HG02884 (cell line): ENCODE results near the gene RABL6.
"Not testable (repeated sequence)": the region's sequence is repeated elsewhere in the genome, so short reads cannot be mapped to it uniquely, and the experiment has no call there.

Source experiments
- ATAC-seq: cut with Tn5 transposase; IDR thresholded peaks from one replicate; pipeline ENCODE4 v1.9.1; 2021; ENCODE audit warnings: mild to moderate bottlenecking, moderate library complexity; ENCODE audit not compliant: unreplicated experiment

Gene RABL6, protein sequence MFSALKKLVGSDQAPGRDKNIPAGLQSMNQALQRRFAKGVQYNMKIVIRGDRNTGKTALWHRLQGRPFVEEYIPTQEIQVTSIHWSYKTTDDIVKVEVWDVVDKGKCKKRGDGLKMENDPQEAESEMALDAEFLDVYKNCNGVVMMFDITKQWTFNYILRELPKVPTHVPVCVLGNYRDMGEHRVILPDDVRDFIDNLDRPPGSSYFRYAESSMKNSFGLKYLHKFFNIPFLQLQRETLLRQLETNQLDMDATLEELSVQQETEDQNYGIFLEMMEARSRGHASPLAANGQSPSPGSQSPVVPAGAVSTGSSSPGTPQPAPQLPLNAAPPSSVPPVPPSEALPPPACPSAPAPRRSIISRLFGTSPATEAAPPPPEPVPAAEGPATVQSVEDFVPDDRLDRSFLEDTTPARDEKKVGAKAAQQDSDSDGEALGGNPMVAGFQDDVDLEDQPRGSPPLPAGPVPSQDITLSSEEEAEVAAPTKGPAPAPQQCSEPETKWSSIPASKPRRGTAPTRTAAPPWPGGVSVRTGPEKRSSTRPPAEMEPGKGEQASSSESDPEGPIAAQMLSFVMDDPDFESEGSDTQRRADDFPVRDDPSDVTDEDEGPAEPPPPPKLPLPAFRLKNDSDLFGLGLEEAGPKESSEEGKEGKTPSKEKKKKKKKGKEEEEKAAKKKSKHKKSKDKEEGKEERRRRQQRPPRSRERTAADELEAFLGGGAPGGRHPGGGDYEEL

DNA sequence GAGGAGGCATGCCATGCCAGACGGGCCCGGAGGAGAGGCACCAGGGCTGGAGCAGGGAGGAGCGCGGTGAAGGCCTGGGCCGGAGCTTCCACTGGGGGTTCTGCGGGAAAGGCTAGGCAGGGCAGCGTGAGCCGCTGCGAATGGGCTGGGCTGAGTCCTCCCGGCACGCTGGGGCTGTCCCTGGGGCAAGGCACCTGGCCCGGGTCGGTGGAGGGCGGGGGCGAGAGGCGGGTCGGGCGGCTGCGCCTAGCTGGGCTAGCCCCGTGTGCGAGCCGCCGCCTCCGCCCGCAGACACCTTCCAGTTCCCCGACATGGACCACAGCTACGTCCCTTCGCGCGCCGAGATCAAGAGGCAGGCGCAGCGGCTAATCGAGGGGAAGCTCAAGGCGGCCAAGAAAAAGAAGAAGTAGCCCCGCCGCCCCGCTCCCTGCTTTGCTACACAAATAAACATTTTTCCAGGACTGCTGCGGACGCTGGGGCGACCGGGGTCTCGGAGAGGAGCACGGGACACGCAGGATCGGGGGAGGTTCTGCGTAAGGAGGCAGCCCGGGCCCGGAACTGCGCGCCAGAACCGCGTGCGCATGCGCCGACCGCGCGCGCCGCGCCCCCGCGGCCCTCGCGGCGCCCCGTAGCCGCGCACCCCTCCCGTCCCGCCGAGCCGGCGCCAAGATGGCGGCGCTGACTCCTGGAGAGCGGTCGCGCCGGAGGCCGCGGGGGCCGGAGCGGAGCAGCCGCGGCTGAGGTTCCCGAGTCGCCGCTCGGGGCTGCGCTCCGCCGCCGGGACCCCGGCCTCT is at the start of gene RABL6:
TSS of gene RABL6 (plus strand) at position 668 of the 794 bp plus-strand sequence. CDS start 249 bp downstream, outside the sequence.
- peak; percentile 64 for ATAC-seq

DNA sequence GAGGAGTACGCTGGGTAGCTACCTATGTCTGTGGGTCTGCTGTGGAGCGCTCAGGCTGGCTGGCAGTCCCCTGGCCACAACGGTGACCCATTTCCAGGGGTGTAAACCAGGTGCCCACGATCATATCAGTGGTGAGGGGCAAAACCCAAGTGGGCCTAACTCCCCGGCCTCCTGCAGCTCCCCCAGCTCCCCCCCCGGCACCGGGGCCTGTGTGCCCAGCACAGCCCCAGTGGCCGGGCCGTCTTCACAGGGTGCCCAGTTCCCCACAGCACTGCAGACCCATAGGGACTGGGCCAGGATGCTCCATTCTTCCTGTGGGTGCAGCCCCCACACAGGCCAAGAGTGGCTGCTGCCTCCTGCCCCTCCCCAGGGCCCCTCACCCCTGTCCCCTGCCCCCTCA is 48.7 kb upstream of the RABL6 start:
- no peak for ATAC-seq

DNA sequence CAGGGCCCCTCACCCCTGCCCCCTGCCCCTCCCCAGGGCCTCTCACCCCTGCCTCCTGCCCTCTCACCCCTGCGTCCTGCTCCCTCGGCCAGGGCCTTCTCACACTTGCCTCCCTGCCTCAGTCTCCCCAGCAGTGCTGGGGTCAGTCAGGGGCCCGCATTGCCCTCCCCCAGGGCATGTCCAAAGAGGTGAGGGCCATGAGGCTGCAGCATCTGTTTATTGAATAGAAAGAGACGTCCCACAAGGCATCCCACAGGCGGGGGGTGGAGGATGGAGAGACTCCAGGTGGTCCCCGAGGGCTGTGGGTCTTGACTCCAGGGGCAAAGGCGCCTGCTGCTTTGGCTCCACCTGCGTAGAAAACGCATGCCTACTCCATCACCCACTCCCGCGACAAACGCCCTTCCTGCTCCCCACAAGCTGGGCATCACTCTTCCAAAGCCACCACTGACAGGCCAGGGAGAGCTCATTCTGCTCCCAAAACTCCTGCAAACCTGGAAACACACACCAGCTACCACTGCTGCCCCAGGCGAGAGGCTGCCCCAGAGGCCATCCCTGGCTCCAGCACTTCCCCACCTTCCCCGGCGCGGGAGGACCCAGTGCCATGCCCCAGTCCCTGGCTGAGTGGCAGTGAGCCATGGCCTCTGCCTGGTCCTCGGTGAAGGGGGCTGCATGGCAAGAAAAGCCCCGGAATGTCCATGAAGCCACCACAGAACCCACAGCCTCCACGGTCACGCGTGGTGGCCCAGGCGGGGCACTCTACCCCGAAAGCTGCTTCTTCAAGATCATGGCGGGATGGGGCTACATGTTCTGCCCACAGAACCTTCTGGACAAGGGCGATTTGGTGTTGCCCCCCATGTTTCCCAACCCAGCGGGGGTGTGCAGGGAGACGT is 48.1 kb upstream of the RABL6 start:
- no peak for ATAC-seq

DNA sequence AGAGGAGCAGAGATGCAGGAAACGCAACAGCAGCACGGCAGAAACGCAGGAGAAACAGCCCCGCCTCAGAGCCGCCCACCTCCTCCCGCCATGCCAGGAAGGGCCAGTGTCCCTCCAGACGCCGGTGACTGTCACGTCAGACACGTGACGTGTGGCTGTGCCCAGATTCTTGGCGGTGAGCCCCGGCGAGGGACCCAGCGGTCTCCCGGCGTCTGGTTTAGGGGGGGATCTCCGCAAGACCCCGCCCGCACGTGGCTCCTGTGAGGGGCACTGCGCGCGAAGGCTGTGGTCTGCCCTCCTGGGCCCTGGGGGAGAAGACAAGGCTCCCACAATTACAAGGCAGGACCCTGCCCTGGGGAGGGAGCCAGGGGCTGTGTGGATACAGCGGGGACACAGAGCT is 47.3 kb upstream of the RABL6 start:
- ATAC-seq: no peak

DNA sequence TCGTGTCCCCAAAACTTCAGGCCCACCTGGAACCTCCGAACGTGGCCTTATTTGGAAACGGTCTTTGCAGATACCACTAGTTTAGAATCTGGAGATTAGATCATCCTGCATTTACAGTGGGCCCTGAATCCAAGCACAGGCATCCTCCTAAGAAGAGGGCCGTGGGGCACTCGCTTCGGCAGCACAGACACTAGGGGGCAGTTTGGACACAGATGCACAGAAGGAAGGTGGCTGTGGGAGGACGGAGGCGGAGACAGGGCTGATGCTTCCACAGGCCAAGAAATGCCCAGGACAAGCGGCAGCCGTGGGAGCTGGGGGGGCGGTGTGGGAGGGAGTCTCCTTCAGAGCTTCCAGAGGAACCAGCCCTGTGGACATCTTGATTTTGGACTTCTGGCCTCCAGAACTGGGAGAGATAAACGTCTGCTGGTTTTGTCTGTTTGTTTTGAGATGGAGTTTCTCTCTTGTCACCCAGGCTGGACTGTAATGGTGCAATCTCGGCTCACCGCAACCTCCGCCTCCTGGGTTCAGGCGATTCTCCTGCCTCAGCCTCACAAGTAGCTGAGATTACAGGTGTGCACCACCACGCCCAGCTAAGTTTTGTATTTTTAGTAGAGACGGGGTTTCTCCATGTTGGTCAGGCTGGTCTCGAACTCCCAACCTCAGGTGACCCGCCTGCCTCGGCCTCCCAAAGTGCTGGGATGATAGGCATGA is 46.8 kb upstream of the RABL6 start:
- not testable (repeated sequence) for ATAC-seq

DNA sequence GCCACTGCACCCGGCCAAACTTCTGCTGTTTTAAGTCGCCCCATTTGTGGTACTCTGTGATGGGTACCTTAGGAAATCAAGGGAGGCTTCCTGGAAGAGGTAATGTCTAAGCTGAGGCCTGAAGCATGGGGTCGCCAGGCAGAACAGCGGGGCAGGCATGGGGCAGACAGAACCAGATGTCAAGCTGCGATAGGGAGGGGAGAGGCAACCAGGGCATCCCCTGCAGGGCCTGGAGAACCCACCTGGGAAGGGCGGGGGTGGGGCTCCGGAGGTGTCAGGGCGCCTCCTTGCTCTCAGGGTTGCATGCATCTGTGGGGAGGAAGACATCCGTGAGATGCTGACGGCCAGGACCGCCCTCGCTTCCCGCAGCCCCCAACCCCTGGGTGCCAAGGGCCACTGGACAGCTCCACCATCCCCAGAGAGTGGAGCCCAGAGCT is 46.2 kb upstream of the RABL6 start:
- ATAC-seq: no peak

DNA sequence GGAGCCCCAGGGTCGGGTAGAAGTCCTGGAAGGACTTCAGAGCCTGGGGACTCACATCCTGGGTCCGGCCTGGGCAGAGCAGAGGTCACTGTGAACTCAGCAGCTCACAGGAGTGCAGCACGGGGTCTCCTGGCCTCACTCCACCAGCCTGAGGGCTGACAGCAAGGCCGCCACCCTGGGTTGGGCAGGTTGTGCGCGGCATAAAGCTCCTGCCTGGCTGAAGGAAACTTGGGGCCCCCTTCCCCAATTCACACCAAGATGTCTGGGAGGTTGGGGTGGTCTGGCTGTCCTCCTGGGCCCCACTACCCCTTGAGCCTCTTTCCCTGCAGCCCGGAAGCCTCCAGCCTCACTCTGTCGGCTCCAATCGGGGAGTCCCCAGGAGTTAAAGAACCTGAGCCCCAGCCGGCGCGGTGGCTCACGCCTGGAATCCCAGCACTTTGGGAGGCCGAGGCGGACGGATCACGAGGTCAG is 45.5 kb upstream of the RABL6 start:
- ATAC-seq: no peak

DNA sequence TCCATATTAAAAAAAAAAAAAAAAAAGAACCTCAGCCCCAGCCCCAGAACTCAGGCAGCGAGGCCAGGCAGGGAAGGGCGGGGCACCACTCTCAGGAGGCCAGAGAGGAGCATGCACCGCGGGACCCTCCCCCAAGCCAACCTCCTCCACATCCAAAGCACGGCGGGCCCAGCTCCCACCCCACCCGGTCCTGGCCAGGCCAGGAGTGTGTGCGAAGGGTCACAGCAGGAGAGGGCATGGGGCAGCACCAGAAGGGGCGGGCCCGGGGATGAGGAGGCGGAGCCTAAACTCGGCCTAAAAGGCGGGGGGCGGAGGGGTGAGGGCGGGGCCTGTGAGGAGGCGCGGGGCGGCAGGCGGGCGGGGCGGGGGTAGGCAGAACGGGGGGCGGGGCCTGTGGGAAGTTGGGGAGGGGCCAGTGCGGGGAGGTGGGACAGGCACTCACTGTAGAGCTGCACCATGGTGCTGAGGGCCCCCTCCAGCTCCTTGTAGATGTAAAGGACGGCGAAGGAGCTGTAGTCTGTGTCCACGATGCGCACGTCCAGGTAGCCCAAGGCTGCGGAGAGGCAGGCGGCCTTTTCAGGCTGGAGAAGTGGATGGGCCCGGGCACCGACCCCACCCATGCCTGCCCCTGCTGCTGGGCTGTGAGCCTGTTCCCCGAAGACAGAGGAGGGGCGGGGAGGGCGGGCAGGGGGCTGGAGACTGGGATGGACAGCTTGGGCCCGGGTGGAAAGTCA is 44.7 kb upstream of the RABL6 start:
- ATAC-seq: no peak

DNA sequence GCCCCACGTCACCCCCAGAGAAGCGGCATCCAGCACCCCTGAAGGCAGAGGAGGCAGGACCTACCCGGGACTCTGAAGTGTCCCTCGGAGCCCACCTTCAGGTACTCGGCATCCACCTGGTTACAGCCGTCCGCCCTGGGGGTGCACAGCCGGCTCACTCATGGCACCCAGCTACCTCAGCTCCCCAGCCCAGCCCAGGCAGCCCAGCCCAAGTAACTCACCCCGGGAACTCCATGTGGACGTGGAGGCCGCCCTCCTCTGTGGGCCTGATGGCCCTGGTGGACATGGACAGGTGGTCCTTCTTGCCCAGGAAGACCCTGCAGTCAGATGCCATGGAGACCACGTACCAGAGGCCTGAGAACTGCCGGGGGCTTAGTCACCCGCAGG is 44.1 kb upstream of the RABL6 start:
- ATAC-seq: no peak

DNA sequence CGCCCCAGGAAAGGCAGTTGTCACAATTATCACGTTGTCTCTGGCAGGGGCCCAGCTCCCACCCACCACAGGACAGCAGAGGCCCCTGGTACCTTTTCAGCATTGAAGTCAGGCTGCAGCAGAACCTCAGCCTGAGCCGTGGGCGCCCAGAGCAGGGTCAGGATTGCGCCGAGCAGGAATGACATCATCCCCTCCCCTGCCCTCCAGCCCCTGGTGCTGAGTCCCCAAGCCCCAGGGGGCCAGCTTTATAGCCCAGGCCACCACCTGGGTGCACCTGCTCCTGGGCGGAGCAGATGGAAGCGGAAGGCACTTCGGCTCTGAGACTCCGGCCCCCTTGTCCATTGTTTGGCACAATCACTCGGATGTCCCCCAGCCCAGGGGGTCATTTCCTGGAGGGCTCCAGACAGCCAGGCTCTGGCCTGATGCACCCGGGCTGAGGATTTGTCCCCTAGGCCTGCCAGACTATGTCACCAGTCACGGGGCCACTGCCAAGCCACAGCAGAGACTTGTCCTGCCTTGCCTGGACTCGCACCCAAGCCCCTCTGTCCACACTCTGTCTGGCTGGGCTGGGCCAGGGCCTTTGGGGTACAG is 43.4 kb upstream of the RABL6 start, which contains the start of gene LCN15:
TSS of gene LCN15 (minus strand) at position 218 of the 591 bp plus-strand sequence. CDS start at position 188, 30 bp downstream.
- ATAC-seq: no peak

DNA sequence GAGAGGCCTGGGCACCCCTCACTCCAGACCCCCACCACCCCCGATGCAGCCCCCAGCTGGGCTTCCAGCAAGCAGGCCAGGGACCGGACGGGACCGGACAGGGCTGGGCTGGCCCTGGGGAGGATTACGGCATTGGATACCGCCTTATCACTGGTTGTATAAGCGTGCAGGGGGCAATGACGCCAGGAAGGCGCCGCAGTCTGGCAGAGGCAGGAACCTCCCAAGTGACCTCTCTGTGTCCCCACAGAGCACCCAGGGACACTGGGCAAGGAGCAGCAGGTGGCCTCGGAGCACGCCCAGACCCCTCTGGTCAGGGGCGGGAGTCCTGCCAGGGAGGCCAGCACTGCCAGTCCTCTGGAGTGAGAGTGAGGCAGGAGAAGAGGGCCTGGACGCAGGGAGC is 42.7 kb upstream of the RABL6 start:
- ATAC-seq: no peak

DNA sequence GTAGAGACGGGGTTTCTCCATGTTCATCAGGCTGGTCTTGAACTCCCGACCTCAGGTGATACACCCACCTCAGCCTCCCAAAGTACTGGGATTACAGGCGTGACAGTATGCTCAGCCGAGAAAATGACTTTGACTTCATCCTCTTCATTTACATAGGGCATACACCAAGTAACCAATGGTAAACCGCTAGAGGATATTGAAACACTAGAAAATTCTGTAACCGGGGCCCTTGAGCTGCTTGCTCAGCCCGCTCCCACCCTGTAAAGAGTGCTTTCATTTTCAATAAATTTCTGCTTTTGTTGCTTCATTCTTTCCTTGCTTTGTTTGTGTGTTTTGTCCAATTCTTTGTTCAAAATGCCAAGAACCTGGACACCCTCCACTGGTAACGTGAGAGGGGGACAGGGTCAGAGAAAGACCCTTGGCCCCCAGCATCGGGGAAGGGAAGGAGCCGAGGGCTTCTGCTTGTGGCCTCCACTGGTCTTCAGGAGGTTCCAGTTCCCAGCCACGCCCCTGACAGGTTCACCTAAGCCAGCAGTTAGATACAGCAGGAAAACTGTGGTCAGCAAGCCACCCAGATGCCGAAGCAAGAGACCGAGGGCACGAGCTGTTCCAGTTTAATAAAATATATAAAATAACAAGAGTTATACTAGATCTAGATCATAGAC is 41.9 kb upstream of the RABL6 start:
- peak; percentile 50 for ATAC-seq

DNA sequence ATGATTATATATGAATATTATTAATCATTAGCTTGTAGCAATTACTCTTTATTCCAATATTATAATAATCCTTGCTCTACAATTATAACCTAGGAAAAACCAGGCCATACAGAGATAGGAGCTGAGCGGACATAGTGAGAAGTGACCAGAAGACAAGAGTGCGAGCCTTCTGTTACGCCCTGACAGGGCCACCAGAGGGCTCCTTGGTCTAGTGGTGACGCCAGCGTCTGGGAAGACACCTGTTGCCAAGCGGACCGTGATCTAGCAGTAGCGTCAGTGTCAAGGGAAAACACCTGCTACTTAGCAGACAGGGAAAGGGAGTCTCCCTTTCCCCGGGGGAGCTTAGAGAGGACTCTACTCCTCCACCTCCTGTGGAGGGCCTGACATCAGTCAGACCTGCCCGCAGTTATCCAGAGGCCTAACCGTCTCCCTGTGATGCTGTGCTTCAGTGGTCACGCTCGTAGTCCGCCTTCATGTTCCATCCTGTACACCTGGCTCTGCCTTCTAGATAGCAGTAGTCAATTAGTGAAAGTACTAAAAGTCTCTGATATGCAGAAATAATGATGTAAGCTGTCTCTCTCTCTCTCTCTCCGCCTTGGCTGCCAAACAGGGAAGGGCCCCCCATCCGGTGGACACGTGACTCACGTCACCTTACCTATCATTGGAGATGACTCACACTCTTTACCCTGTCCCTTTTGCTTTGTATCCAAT is 41.2 kb upstream of the RABL6 start:
- ATAC-seq: not testable (repeated sequence)

DNA sequence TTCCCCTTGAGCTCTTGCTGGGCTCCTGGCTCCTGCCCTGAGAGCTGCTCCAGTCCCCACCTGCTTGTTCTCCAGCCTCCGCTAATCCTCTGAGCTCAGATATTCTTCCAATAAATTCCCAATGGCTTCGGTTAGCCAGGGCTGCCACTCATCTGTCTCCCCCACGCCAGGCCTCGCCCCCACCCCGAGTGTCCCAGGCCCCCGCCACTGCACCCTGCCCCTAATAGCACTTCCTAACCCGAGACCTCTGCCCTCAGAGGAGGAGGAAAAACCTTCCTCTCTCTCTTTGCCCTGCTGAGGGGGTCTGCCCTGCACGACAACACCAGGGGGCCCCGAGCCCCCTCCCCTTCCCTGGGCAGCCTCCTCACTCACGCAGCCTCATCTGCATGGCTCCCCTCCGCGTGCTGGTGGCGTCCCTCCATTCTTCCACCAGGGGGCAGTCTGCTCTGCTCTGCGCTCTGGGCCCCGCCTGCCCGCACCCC is 38.0 kb upstream of the RABL6 start:
- ATAC-seq: no peak

DNA sequence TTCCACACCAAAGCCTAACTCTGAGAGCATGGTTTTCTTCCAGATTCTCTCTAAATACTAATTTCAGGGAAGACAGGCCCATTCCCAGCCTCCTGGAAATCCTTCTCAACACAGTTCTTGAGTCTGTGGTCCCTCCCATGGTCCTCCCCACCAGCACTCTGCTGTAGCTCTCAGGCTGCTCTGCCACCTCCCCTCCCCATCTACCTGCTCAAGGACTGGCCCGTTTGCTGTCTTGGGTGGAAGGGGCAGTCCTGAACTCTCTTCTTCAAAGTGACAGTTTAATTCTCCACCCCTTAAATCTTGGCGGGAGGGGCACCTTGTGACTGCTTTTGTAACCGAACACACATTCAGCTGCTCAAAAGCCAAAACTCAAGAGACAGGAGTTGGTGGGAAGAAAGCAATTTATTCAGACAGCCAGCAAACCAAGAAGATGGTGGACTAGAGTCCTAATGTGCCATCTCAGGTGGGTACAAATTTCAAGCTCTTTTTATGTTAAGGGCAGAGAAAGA is 35.8 kb upstream of the RABL6 start:
- ATAC-seq: no peak

DNA sequence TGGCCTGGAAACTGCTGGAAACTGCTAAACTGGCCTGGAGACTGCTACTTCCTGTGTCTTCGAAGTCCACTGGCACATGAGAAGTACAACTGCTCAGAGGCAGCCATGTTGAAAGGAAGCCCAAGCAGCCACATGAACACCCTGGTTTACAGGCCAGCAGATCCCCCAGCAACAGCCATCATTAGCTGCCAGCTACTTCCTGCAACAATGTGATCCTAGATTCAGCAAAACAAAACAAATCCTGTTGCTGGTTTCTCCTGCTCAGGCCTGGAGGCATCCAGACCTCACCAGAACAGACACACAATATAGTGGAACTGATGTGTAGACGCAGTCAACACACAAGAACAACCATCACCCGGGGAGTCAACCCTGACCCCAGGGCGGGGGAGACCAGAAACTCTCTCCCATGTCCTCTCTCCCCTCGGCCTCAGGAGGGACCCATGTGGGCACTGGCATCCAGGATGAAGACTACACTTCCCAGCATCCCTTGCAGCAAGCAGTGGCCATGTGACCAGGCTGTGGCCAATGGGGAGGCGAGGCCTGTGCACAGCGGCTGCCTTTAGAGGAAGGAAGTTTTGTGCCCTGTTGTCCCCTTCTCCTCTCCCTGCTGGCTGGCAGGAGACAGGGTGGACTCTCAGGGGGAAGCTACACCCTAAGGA is 34.2 kb upstream of the RABL6 start:
- no peak for ATAC-seq
